H9 (cell line): ENCODE results near the gene DMD. TPM values are rescaled to one million over a fixed set of nuclear protein-coding genes. Genes with fewer than 3 reads are reported as not detected.

ENCODE experiments used
- DNase-seq: peaks from one replicate; pipeline ENCODE4 v3.0.0-alpha.2; 2017
- H2AFZ ChIP-seq: one replicate; pipeline ENCODE4 v1.6.1; 2013; ENCODE audit warnings: mild to moderate bottlenecking, low read length, control low read depth, moderate library complexity
- H2AK5ac ChIP-seq: 2 replicates; pipeline ENCODE4 v1.6.1; 2013; ENCODE audit warnings: low read length, control low read depth, mixed read lengths; ENCODE audit not compliant: insufficient read length
- H2BK120ac ChIP-seq: one replicate; pipeline ENCODE4 v1.6.1; 2013; ENCODE audit warnings: low read depth, mild to moderate bottlenecking, low read length, control low read depth, inconsistent platforms; ENCODE audit not compliant: poor library complexity, severe bottlenecking
- H2BK12ac ChIP-seq: 2 replicates; pipeline ENCODE4 v1.6.1; 2013; ENCODE audit warnings: low read length, control low read depth, mixed read lengths, low read depth; ENCODE audit not compliant: insufficient read length
- H2BK15ac ChIP-seq: 2 replicates; pipeline ENCODE4 v1.6.1; 2013; ENCODE audit warnings: low read depth, low read length, control low read depth
- H2BK20ac ChIP-seq: one replicate; pipeline ENCODE4 v1.6.1; 2013; ENCODE audit warnings: low read depth, mild to moderate bottlenecking, low read length, control low read depth, inconsistent platforms; ENCODE audit not compliant: poor library complexity, severe bottlenecking
- H2BK5ac ChIP-seq: 2 replicates; pipeline ENCODE4 v1.6.1; 2013; ENCODE audit warnings: low read length, control low read depth, mixed read lengths; ENCODE audit not compliant: insufficient read length
- H3K14ac ChIP-seq: 2 replicates; pipeline ENCODE4 v1.6.1; 2013; ENCODE audit warnings: low read length, control low read depth; ENCODE audit not compliant: insufficient read depth
- H3K18ac ChIP-seq: 2 replicates; pipeline ENCODE4 v1.6.1; 2013; ENCODE audit warnings: low read depth, mild to moderate bottlenecking, mixed read lengths, low read length, control low read depth; ENCODE audit not compliant: insufficient read length
- H3K23ac ChIP-seq: 2 replicates; pipeline ENCODE4 v1.6.1; 2013; ENCODE audit warnings: low read length, control low read depth, mixed read lengths, low read depth; ENCODE audit not compliant: insufficient read length
- H3K23me2 ChIP-seq: 2 replicates; pipeline ENCODE4 v1.6.1; 2013; ENCODE audit warnings: low read depth, mild to moderate bottlenecking, mixed read lengths, low read length, control low read depth; ENCODE audit not compliant: insufficient read length, poor library complexity, severe bottlenecking
- H3K27ac ChIP-seq: 2 replicates; pipeline ENCODE4 v1.5.1; 2013; ENCODE audit warnings: low read length, control low read depth, mixed read lengths, low read depth; ENCODE audit not compliant: insufficient read length
- H3K27me3 ChIP-seq: 2 replicates; pipeline ENCODE4 v1.6.1; 2013; ENCODE audit warnings: low read length, control low read depth, inconsistent platforms; ENCODE audit not compliant: insufficient read depth
- H3K4ac ChIP-seq: 2 replicates; pipeline ENCODE4 v1.6.1; 2013; ENCODE audit warnings: low read depth, mild to moderate bottlenecking, control low read depth, inconsistent platforms, low read length, moderate library complexity
- H3K4me1 ChIP-seq: 2 replicates; pipeline ENCODE4 v1.6.1; 2013; ENCODE audit warnings: low read length, control low read depth, inconsistent platforms; ENCODE audit not compliant: insufficient read depth
- H3K4me2 ChIP-seq: 2 replicates; pipeline ENCODE4 v1.6.1; 2013; ENCODE audit warnings: low read length, control low read depth, mixed read lengths; ENCODE audit not compliant: insufficient read length, insufficient read depth
- H3K56ac ChIP-seq: 2 replicates; pipeline ENCODE4 v1.6.1; 2013; ENCODE audit warnings: low read depth, mild to moderate bottlenecking, mixed read lengths, low read length, control low read depth; ENCODE audit not compliant: insufficient read length
- H3K79me1 ChIP-seq: 2 replicates; pipeline ENCODE4 v1.6.1; 2013; ENCODE audit warnings: low read depth, mild to moderate bottlenecking, moderate library complexity, low read length, control low read depth, inconsistent platforms; ENCODE audit not compliant: insufficient read depth, poor library complexity, severe bottlenecking
- H3K79me2 ChIP-seq: 2 replicates; pipeline ENCODE4 v1.6.1; 2013; ENCODE audit warnings: low read length, control low read depth, inconsistent platforms; ENCODE audit not compliant: insufficient read depth
- H3K9ac ChIP-seq: 2 replicates; pipeline ENCODE4 v1.6.1; 2013; ENCODE audit warnings: low read length, control low read depth, mixed read lengths; ENCODE audit not compliant: insufficient read length; ENCODE audit errors: extremely low read depth
- H3K9me3 ChIP-seq: one replicate; pipeline ENCODE4 v1.6.1; 2013; ENCODE audit warnings: low read depth, low read length, inconsistent platforms; ENCODE audit not compliant: control insufficient read depth
- H3T11ph ChIP-seq: one replicate; pipeline ENCODE4 v1.6.1; 2013; ENCODE audit warnings: mild to moderate bottlenecking, low read length, control low read depth, inconsistent platforms
- H4K20me1 ChIP-seq: one replicate; pipeline ENCODE4 v1.6.1; 2013; ENCODE audit not compliant: control insufficient read depth, insufficient read length, insufficient read depth
- H4K5ac ChIP-seq: 2 replicates; pipeline ENCODE4 v1.6.1; 2013; ENCODE audit warnings: low read depth, mild to moderate bottlenecking, mixed read lengths, low read length, control low read depth; ENCODE audit not compliant: insufficient read length
- H4K8ac ChIP-seq: replicated peaks from 2 replicates; pipeline ENCODE4 v1.6.1; 2013; ENCODE audit warnings: low read length, control low read depth, mixed read lengths, low read depth; ENCODE audit not compliant: insufficient read length
- H4K91ac ChIP-seq: 2 replicates; pipeline ENCODE4 v1.6.1; 2013; ENCODE audit warnings: low read depth, mild to moderate bottlenecking, moderate library complexity, mixed read lengths, low read length, control low read depth; ENCODE audit not compliant: insufficient read length
- H3K27ac Mint-ChIP-seq, 3 experiments: 2 replicates in 2 of 3; 3 replicates in 1 of 3; pipeline ENCODE4 v1.8.0; 2020 to 2021; ENCODE audit warnings: mixed read lengths in 3 of 3, mild to moderate bottlenecking in 1 of 3, moderate library complexity in 1 of 3
- H3K27me3 Mint-ChIP-seq: 2 replicates; pipeline ENCODE4 v1.8.0; 2021; ENCODE audit warnings: low read depth, mild to moderate bottlenecking, moderate library complexity, mixed read lengths
- H3K36me3 Mint-ChIP-seq, 3 experiments: 2 replicates in 2 of 3; 3 replicates in 1 of 3; pipeline ENCODE4 v1.8.0; 2020 to 2021; ENCODE audit warnings: low read depth in 3 of 3, mixed read lengths in 3 of 3; ENCODE audit not compliant: insufficient read depth in 1 of 3
- H3K4me1 Mint-ChIP-seq, 2 experiments: 2 replicates each; pipeline ENCODE4 v1.8.0; 2020; ENCODE audit warnings: mixed read lengths in 2 of 2
- H3K4me3 Mint-ChIP-seq, 2 experiments: 2 replicates in 1 of 2; 3 replicates in 1 of 2; pipeline ENCODE4 v1.8.0; 2020 to 2021; ENCODE audit warnings: mild to moderate bottlenecking in 2 of 2, mixed read lengths in 2 of 2, moderate library complexity in 1 of 2
- H3K9me3 Mint-ChIP-seq, 2 experiments: 2 replicates in 1 of 2; 3 replicates in 1 of 2; pipeline ENCODE4 v1.8.0; 2020; ENCODE audit warnings: mild to moderate bottlenecking in 2 of 2, mixed read lengths in 2 of 2, moderate library complexity in 1 of 2
- WGBS: extraction: QIAGEN DNeasy Blood & Tissue Kit; methylation state at CpG from one replicate; pipeline ENCODE4 v1.1.7; 2013; ENCODE audit warnings: missing lambda C conversion rate, low lambda C conversion rate, mixed read lengths; ENCODE audit not compliant: insufficient read length; ENCODE audit errors: extremely low coverage; 5-methylcytosine and 5-hydroxymethylcytosine counted together
- total RNA-seq: library from RNA; stranded (reverse); gene quantifications from 2 replicates; pipeline ENCODE4 v1.2.1, GENCODE V29; 2021
- TF ChIP-seq, protein P1 (sequence below): fragments of 200-600 bp; sonication (generic); conservative IDR thresholded peaks from 3 replicates; pipeline ENCODE4 v1.8.0; 2021; ENCODE audit warnings: antibody characterized with exemption, mild to moderate bottlenecking

Gene DMD
- total RNA-seq, 1 experiment from 2014 or later = 3.8 TPM

- Histone ChIP-seq H2BK15ac (no peak overlapping the region), H3K27ac (no peak overlapping the region)
These were observed 1791.0 kb downstream of the DMD start for GRCh38 chrX:31420302-31420701.

More at GRCh38 chrX:31420302-31420701, 1791.0 kb downstream of the DMD start:
- no peak overlapping the region for H2BK120ac ChIP-seq
- no CpG with 5 or more reads among the region's 2 CpGs for WGBS
- H3K14ac ChIP-seq = no peak overlapping the region
- H2AK5ac ChIP-seq = no peak overlapping the region
- H3K9me3 Mint-ChIP-seq = peaks cover 49 to 57% of the 10 kb centered on the region in 2 experiments
- H3K9ac ChIP-seq = no peak overlapping the region
- H3K4me3 Mint-ChIP-seq = no peak overlapping the region
- H3K18ac ChIP-seq = no peak overlapping the region
- no peak overlapping the region for H4K91ac ChIP-seq
- no peak overlapping the region for H3K56ac ChIP-seq
- H4K20me1 ChIP-seq = no peaks in the 10 kb centered on the region
- no peaks in the 10 kb centered on the region for H3K79me2 ChIP-seq
- peaks cover 4% of the 10 kb centered on the region; the same call in 1 of the 2 replicates for H3K4me1 ChIP-seq
- H3K79me1 ChIP-seq = no peaks in the 10 kb centered on the region
- no peaks in the 10 kb centered on the region for H3K9me3 ChIP-seq
- H3K4me2 ChIP-seq = no peak overlapping the region
- no peak overlapping the region for H3K4ac ChIP-seq
- no peaks in the 10 kb centered on the region; a peak in 2 of 7 replicates for H3K36me3 Mint-ChIP-seq
- H3T11ph ChIP-seq = no peak overlapping the region
- H2BK20ac ChIP-seq = no peak overlapping the region
- no peak for DNase-seq
- H3K27ac Mint-ChIP-seq = no peak overlapping the region
- no peaks in the 10 kb centered on the region for H3K27me3 ChIP-seq
- H2BK5ac ChIP-seq = no peak overlapping the region
- TF ChIP-seq, protein P1, sequence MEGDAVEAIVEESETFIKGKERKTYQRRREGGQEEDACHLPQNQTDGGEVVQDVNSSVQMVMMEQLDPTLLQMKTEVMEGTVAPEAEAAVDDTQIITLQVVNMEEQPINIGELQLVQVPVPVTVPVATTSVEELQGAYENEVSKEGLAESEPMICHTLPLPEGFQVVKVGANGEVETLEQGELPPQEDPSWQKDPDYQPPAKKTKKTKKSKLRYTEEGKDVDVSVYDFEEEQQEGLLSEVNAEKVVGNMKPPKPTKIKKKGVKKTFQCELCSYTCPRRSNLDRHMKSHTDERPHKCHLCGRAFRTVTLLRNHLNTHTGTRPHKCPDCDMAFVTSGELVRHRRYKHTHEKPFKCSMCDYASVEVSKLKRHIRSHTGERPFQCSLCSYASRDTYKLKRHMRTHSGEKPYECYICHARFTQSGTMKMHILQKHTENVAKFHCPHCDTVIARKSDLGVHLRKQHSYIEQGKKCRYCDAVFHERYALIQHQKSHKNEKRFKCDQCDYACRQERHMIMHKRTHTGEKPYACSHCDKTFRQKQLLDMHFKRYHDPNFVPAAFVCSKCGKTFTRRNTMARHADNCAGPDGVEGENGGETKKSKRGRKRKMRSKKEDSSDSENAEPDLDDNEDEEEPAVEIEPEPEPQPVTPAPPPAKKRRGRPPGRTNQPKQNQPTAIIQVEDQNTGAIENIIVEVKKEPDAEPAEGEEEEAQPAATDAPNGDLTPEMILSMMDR = no peak
- peaks cover 6 to 11% of the 10 kb centered on the region in 2 experiments; a peak in 3 of 4 replicates for H3K4me1 Mint-ChIP-seq
- H4K5ac ChIP-seq = no peak overlapping the region
- H4K8ac ChIP-seq = no peak overlapping the region
- H2AFZ ChIP-seq = no peak overlapping the region
- peaks cover 1% of the 10 kb centered on the region; the same call in 1 of the 2 replicates for H3K27me3 Mint-ChIP-seq
- no peak overlapping the region for H2BK12ac ChIP-seq
- H3K23ac ChIP-seq = no peak overlapping the region
- no peaks in the 10 kb centered on the region for H3K23me2 ChIP-seq
